Measurements from ENCODE around the gene GALNT18. TPM values are rescaled to one million over a fixed set of nuclear protein-coding genes. Genes with fewer than 3 reads are reported as not detected.

The GALNT18 gene
- total RNA-seq, 1 experiment from 2014 or later: 1.7 TPM

GRCh38 chr11:11587122-11587521, 34.7 kb downstream of the GALNT18 start:
- H4K20me1 ChIP-seq (ENCODE audit: control insufficient read depth, insufficient read depth, insufficient read length): no peaks in the 10 kb centered on the region
- no peak overlapping the region for H3K27ac ChIP-seq (ENCODE audit: insufficient read length, low read depth, low read length)
- H3K14ac ChIP-seq (ENCODE audit: insufficient read depth, low read length): no peak overlapping the region
- H4K91ac ChIP-seq (ENCODE audit: insufficient read length, low read depth, low read length): no peak overlapping the region
- TF ChIP-seq, protein P1, sequence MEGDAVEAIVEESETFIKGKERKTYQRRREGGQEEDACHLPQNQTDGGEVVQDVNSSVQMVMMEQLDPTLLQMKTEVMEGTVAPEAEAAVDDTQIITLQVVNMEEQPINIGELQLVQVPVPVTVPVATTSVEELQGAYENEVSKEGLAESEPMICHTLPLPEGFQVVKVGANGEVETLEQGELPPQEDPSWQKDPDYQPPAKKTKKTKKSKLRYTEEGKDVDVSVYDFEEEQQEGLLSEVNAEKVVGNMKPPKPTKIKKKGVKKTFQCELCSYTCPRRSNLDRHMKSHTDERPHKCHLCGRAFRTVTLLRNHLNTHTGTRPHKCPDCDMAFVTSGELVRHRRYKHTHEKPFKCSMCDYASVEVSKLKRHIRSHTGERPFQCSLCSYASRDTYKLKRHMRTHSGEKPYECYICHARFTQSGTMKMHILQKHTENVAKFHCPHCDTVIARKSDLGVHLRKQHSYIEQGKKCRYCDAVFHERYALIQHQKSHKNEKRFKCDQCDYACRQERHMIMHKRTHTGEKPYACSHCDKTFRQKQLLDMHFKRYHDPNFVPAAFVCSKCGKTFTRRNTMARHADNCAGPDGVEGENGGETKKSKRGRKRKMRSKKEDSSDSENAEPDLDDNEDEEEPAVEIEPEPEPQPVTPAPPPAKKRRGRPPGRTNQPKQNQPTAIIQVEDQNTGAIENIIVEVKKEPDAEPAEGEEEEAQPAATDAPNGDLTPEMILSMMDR (conservative IDR thresholded peaks at IDR 0.05): no peak
- Mint-ChIP-seq H3K4me1 (peaks cover 16 to 22% of the 10 kb centered on the region in 2 experiments), H3K27me3 (ENCODE audit: low read depth) (no peaks in the 10 kb centered on the region), H3K36me3 (ENCODE audit: insufficient read depth in 1 of 3, low read depth in 3 of 3) (no peaks in the 10 kb centered on the region; a peak in 1 of 7 replicates), H3K4me3 (no peak overlapping the region), H3K27ac (no peak overlapping the region), H3K9me3 (no peaks in the 10 kb centered on the region)
- H2AFZ ChIP-seq (ENCODE audit: low read length): no peak overlapping the region
- no peak overlapping the region for H3K4me2 ChIP-seq (ENCODE audit: insufficient read depth, insufficient read length, low read length)
- no peaks in the 10 kb centered on the region for H3K9me3 ChIP-seq (ENCODE audit: control insufficient read depth, low read depth, low read length)
- H4K8ac ChIP-seq (replicated peaks; ENCODE audit: insufficient read length, low read depth, low read length): no peak overlapping the region
- no peak overlapping the region for H2BK20ac ChIP-seq (ENCODE audit: low read depth, low read length, poor library complexity, severe bottlenecking)
- H2BK15ac ChIP-seq (ENCODE audit: low read depth, low read length): no peak overlapping the region
- H3K79me2 ChIP-seq (ENCODE audit: insufficient read depth, low read length): no peaks in the 10 kb centered on the region
- H2BK120ac ChIP-seq (ENCODE audit: low read depth, low read length, poor library complexity, severe bottlenecking): no peak overlapping the region
- H4K5ac ChIP-seq (ENCODE audit: insufficient read length, low read depth, low read length): no peak overlapping the region
- H2BK5ac ChIP-seq (ENCODE audit: insufficient read length, low read length): no peak overlapping the region
- H3K79me1 ChIP-seq (ENCODE audit: insufficient read depth, low read depth, low read length, poor library complexity, severe bottlenecking): no peaks in the 10 kb centered on the region
- no peak overlapping the region for H3K56ac ChIP-seq (ENCODE audit: insufficient read length, low read depth, low read length)
- H2AK5ac ChIP-seq (ENCODE audit: insufficient read length, low read length): no peak overlapping the region
- no peak overlapping the region for H2BK12ac ChIP-seq (ENCODE audit: insufficient read length, low read depth, low read length)
- no peak overlapping the region for H3K4ac ChIP-seq (ENCODE audit: low read depth, low read length)
- WGBS (ENCODE audit: extremely low coverage, insufficient read length, low lambda C conversion rate): no CpG with 5 or more reads among the region's 4 CpGs
- no peak overlapping the region for H3K9ac ChIP-seq (ENCODE audit: extremely low read depth, insufficient read length, low read length)
- no peak overlapping the region for H3T11ph ChIP-seq (ENCODE audit: low read length)
- H3K18ac ChIP-seq (ENCODE audit: insufficient read length, low read depth, low read length): no peak overlapping the region
- H3K27me3 ChIP-seq (ENCODE audit: insufficient read depth, low read length): no peaks in the 10 kb centered on the region
- peaks cover 2% of the 10 kb centered on the region; the same call in 1 of the 2 replicates for H3K4me1 ChIP-seq (ENCODE audit: insufficient read depth, low read length)
- no peak overlapping the region for H3K23ac ChIP-seq (ENCODE audit: insufficient read length, low read depth, low read length)
- DNase-seq: peak; percentile 10
- no peaks in the 10 kb centered on the region for H3K23me2 ChIP-seq (ENCODE audit: insufficient read length, low read depth, low read length, poor library complexity, severe bottlenecking)
